ENCODE results near the gene TPST1.
A peak's percentile ranks its signal among the peaks of the same experiment; 100 is the strongest.

Gene TPST1

DNA sequence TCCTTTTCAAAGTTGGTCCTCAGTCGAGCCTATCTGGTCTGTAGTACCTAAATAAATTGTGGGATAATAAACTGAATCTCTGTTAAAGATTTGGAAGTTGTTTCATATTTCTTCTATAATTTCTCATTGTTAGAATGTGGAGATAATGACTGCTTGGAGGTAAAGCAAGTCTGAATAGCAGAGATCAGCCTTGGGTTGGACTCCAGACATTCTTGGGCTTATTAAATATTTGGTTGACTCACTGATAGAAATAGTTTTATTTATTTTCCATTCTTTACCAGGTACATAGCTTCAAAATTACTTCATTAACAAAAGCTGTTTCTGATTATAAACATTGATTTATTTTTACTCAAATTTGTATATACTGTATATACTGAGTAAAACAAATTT lies 34.3 kb downstream of the TPST1 start:
- H3K4me3 ChIP-seq (ENCODE audit: low read length) = no peak overlapping the region
- TF ChIP-seq CTCF (conservative IDR thresholded peaks at IDR 0.05; ENCODE audit: low read depth, low read length) = no peak
- DNase-seq (ENCODE audit: low read depth) = no peak

DNA sequence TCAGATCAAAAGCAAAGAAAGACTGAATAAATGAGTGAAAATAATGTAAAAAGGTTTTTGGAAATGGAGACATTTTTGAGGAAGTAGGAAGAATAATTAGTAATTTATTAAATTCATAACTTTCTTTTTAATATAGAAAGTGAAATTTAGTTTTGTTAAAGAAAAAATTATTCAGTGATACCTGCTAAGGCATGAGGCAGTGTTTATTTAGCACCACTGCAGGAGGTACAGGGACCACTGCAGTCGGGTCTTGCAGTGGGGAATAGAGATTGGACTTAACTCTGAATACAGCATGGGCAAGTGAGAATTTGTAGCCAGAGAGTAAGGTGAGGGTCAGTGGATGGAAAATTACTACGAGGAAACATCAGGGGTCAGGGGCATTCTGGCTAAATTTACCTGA lies 39.9 kb downstream of the TPST1 start:
- no peak for TF ChIP-seq CTCF (conservative IDR thresholded peaks at IDR 0.05; ENCODE audit: low read depth, low read length)

GRCh38 chr7:66246554-66247171 lies 41.5 kb downstream of the TPST1 start:
- DNase-seq (ENCODE audit: low read depth) = no peak
- no peak for TF ChIP-seq CTCF (conservative IDR thresholded peaks at IDR 0.05; ENCODE audit: low read depth, low read length)
- no peak overlapping the region for H3K4me3 ChIP-seq (ENCODE audit: low read length)

More for the DNA sequence above, 39.9 kb downstream of the TPST1 start:
- H3K4me3 ChIP-seq (ENCODE audit: low read length) = no peak overlapping the region
- DNase-seq (ENCODE audit: low read depth) = no peak

- H3K4me3 ChIP-seq (ENCODE audit: low read length) = no peak overlapping the region
- DNase-seq (ENCODE audit: low read depth) = no peak
- TF ChIP-seq CTCF (conservative IDR thresholded peaks at IDR 0.05; ENCODE audit: low read depth, low read length) = no peak
These were observed 42.4 kb downstream of the TPST1 start for GRCh38 chr7:66247380-66248078.

GRCh38 chr7:66250711-66251110 lies 45.6 kb downstream of the TPST1 start:
- no peak for TF ChIP-seq CTCF (conservative IDR thresholded peaks at IDR 0.05; ENCODE audit: low read depth, low read length)
- H3K4me3 ChIP-seq (ENCODE audit: low read length) = no peak overlapping the region
- DNase-seq (ENCODE audit: low read depth) = peak; percentile 33

- DNase-seq (ENCODE audit: low read depth) = no peak
- no peak for TF ChIP-seq CTCF (conservative IDR thresholded peaks at IDR 0.05; ENCODE audit: low read depth, low read length)
- no peak overlapping the region for H3K4me3 ChIP-seq (ENCODE audit: low read length)
These were observed 50.5 kb downstream of the TPST1 start for GRCh38 chr7:66255534-66256100.

GRCh38 chr7:66256281-66256680 lies 51.1 kb downstream of the TPST1 start:
- no peak for DNase-seq (ENCODE audit: low read depth)
- no peak for TF ChIP-seq CTCF (conservative IDR thresholded peaks at IDR 0.05; ENCODE audit: low read depth, low read length)
- no peak overlapping the region for H3K4me3 ChIP-seq (ENCODE audit: low read length)
